Tibial nerve (tissue), 4 donors: ENCODE data around the gene COMT. TPM values are rescaled to one million over a fixed set of nuclear protein-coding genes. Genes with fewer than 3 reads are reported as not detected.

ENCODE experiments used
- DNase-seq, 2 donors: peaks; one replicate each; pipeline ENCODE4 v3.0.0-alpha.2; 2019; ENCODE audit warnings: low spot score in 2 of 2
- H3K27ac ChIP-seq, 4 donors: fragments of 200-600 bp; sonication (generic) in 3 of 4; one replicate each; pipeline ENCODE4 v1.5.1; 2017 to 2019; ENCODE audit warnings: mild to moderate bottlenecking in 1 of 4
- H3K27me3 ChIP-seq, 2 donors: fragments of 200-600 bp; sonication (generic) in 1 of 2; one replicate each; pipeline versions ENCODE4 v1.5.1 to v1.6.0; 2017 to 2019
- H3K36me3 ChIP-seq, 3 donors: fragments of 200-600 bp; sonication (generic); one replicate each; pipeline ENCODE4 v1.5.1; 2018 to 2019
- H3K4me1 ChIP-seq, 4 donors: fragments of 200-600 bp; sonication (generic) in 3 of 4; one replicate each; pipeline ENCODE4 v1.5.1; 2017 to 2019
- H3K4me3 ChIP-seq, 4 donors: fragments of 200-600 bp; sonication (generic) in 3 of 4; one replicate each; pipeline ENCODE4 v1.5.1; 2017 to 2019; ENCODE audit warnings: mild to moderate bottlenecking in 1 of 4, moderate library complexity in 1 of 4
- H3K9me3 ChIP-seq, 4 donors: fragments of 200-600 bp; sonication (generic) in 3 of 4; one replicate each; pipeline ENCODE4 v1.5.1; 2017 to 2019
- EP300 ChIP-seq, 2 donors: sonication (generic); formaldehyde crosslinking; IDR thresholded peaks; one replicate each; pipeline ENCODE4 v1.6.1; 2017; ENCODE audit warnings: antibody characterized with exemption in 2 of 2, mild to moderate bottlenecking in 1 of 2
- POLR2A ChIP-seq, 2 donors: fragments of 450-650 bp; IDR thresholded peaks; one replicate each; pipeline ENCODE4 v1.6.1; 2017; ENCODE audit warnings: antibody characterized with exemption in 2 of 2, mild to moderate bottlenecking in 2 of 2, moderate library complexity in 2 of 2
- WGBS, 2 donors: methylation state at CpG; one replicate each; pipeline ENCODE4 v1.1.5; 2018; 5-methylcytosine and 5-hydroxymethylcytosine counted together
- total RNA-seq, 4 donors: library from RNA; depleted of rRNA; stranded (reverse); fragments of >200 nt; gene quantifications; one replicate each; pipeline ENCODE4 v1.1.0, GENCODE V29; 2016
- TF ChIP-seq, protein P1 (sequence below), 5 experiments: fragments of 200-600 bp in 3 of 5; fragments of 450-650 bp in 2 of 5; sonication (generic) in 3 of 5; IDR thresholded peaks; one replicate each; pipeline ENCODE4 v1.5.1; 2016 to 2019; ENCODE audit warnings: antibody characterized with exemption in 5 of 5, mild to moderate bottlenecking in 3 of 5, moderate library complexity in 2 of 5

COMT gene
- total RNA-seq, 4 donors from 2014 or later: 212 to 306 (median 240) TPM

DNA sequence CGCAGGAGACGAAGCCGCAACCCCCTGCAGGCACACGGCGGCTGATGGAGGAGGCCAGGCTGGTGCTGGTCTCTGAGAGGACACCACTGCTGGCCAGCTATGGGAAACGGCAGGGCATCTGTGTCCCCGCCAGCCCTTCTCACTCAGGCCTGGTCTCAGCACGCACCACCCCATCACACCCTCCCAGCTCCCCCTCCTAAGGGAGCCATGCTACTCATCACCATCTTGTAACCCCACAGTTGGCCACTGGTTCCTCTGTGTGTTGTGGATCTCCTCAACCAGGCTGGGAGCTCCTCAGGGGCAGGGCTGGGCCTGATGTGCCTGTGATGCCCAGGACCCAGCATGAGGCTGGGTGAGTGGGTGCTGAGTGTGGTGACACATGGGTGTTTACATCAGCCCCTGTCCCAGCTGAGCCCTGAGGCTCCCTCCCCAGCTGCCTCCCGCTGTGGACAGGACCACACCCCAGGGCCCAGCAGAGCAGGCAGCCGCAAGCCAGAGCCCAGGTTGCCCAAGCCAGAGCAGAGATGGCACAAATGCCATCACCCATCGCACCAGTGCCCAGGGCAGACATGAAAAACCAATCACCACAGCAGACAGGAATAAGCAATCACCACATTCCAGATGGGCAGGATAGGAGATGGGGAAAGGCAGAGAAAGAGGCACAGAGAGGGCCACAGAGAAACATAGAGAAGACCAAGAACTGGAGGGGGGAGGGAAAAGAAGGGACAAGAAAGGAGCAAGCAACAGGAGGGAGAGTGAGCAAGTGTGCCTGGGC lies 66.8 kb downstream of the COMT start:
- Histone ChIP-seq H3K36me3 (no peaks in the 10 kb centered on the region), H3K9me3 (peaks cover 0 to 10% (median 5%) of the 10 kb centered on the region in 4 donors), H3K4me3 (no peak overlapping the region), H3K27me3 (no peaks in the 10 kb centered on the region), H3K27ac (peak overlapping the region in 3 of 4 donors; percentile 38 to 82 (median 81)), H3K4me1 (peaks cover 0 to 30% (median 6%) of the 10 kb centered on the region in 4 donors)
- TF ChIP-seq, protein P1, sequence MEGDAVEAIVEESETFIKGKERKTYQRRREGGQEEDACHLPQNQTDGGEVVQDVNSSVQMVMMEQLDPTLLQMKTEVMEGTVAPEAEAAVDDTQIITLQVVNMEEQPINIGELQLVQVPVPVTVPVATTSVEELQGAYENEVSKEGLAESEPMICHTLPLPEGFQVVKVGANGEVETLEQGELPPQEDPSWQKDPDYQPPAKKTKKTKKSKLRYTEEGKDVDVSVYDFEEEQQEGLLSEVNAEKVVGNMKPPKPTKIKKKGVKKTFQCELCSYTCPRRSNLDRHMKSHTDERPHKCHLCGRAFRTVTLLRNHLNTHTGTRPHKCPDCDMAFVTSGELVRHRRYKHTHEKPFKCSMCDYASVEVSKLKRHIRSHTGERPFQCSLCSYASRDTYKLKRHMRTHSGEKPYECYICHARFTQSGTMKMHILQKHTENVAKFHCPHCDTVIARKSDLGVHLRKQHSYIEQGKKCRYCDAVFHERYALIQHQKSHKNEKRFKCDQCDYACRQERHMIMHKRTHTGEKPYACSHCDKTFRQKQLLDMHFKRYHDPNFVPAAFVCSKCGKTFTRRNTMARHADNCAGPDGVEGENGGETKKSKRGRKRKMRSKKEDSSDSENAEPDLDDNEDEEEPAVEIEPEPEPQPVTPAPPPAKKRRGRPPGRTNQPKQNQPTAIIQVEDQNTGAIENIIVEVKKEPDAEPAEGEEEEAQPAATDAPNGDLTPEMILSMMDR (IDR thresholded peaks at IDR 0.05): no peak
- TF ChIP-seq EP300 (IDR thresholded peaks at IDR 0.05) (no peak), POLR2A (IDR thresholded peaks at IDR 0.05) (no peak)
- no peak for DNase-seq
- 75 to 79% methylated on average over 9 to 11 of the region's 11 CpGs for WGBS, 2 donors

DNA sequence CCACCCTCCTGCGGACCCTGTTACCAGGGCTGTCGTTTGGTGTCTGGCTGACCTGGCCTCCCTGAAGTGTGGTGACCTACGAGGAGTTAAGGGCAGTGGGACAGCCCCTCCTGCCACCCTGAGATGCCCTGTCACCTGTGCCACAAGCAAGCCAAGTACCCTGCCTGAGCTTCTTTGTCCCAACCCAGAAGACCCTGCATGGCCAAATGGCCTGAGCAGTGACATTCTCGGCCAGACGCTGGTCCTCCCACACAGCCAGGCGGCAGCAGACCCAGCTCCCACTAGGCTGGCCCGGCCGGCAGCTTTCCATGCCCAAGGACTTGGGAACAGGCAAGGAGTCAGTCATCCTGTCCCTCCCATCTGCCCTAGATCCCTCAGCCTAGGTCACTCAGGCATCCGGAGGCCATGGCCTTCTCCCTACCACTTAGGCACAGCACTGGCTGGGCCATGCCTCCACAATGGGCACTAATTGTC lies 67.5 kb downstream of the COMT start:
- Histone ChIP-seq H3K36me3 (no peaks in the 10 kb centered on the region), H3K27me3 (no peaks in the 10 kb centered on the region), H3K4me3 (no peak overlapping the region), H3K9me3 (peaks cover 0 to 7% (median 2%) of the 10 kb centered on the region in 4 donors), H3K4me1 (peaks cover 0 to 35% (median 8%) of the 10 kb centered on the region in 4 donors), H3K27ac (peak overlapping the region in 3 of 4 donors; percentile 38 to 82 (median 81))
- TF ChIP-seq, protein P1 (IDR thresholded peaks at IDR 0.05): no peak
- TF ChIP-seq POLR2A (IDR thresholded peaks at IDR 0.05) (no peak), EP300 (IDR thresholded peaks at IDR 0.05) (no peak)
- no peak for DNase-seq
- 56 to 82% methylated on average over 8 to 9 of the region's 9 CpGs for WGBS, 2 donors

DNA sequence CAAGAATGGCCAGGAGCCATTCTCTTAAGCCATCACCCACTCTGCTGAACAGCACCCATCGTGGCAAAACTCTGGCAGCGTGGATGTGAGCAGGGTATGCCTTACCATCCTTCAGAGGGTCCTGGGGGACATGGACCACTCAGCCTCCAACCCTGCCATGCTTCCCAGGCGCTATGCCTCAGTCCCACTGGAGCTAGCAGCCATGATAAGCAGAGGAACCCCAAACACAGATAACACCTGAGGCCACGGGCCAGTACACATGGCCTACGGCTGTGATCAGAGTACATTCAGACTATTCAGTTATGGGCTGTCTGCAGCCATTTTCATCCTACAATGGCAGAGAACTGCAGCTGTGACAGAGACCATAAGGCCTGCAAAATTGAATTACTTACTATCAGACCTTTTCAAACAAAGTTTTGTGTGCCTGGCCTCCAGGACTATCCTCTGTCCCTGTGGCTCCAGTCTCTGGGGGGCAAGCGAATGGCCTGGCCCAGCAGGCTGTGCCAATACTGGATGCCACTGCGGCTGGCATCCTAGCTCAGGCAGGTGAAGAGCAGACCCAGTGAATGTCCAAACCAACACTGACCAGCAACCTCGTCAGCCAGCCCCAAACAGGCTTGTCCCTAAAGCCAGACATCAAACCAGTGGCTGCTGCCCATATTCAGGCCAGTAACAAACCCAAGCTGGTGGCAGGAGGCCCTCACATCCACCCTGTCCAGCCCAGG lies 68.2 kb downstream of the COMT start:
- H3K36me3 ChIP-seq: no peaks in the 10 kb centered on the region
- no peak for TF ChIP-seq EP300 (IDR thresholded peaks at IDR 0.05)
- TF ChIP-seq, protein P1 (IDR thresholded peaks at IDR 0.05): no peak
- no peak for TF ChIP-seq POLR2A (IDR thresholded peaks at IDR 0.05)
- DNase-seq: no peak
- no peaks in the 10 kb centered on the region for H3K9me3 ChIP-seq
- peaks cover 0 to 41% (median 8%) of the 10 kb centered on the region in 4 donors for H3K4me1 ChIP-seq
- WGBS, 2 donors: 89 to 92% methylated on average over 8 of the region's 8 CpGs
- H3K4me3 ChIP-seq: no peak overlapping the region
- H3K27me3 ChIP-seq: no peaks in the 10 kb centered on the region
- H3K27ac ChIP-seq: peak overlapping the region in 3 of 4 donors; percentile 18 to 82 (median 81)

DNA sequence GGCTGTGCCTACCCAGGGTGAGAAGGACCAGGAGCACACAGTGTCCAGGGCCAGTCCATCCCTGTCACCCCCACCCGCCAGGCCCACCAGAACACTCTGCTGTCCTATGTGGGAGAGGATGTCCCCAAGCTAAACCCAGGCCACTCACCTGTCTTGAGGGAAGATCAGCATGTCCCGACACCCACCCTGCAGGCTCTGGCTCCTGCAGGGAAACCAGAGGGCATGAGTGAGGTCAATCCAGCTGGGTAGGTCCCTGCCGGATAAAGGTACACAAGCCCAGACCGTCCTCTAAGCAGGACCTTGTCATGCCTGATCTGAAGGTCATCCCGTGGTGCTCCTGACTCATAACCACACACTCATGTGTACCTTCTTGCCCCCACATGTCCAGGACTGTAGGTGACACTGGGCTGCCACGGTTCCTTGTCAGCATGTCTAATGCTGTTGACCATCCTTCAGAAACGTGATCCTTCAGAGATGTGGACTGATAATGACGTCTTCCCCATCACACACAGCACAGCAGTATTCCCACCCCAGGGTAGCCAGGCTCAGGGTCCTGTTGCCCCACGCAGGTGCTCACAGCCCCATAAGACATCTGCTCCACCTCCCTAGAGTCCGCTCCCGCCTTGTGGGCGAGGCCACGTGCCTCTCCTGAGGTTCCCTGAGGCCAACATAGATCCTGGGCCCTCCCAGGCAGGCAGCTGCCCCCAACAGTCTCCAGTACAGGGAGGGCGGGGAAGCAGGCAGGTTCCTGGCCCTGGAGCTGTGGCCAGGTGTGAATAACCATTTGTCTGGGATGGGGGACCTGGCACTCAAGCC lies 68.9 kb downstream of the COMT start:
- Histone ChIP-seq H3K27me3 (no peaks in the 10 kb centered on the region), H3K4me3 (no peak overlapping the region), H3K36me3 (no peaks in the 10 kb centered on the region), H3K9me3 (no peaks in the 10 kb centered on the region), H3K4me1 (peaks cover 0 to 49% (median 8%) of the 10 kb centered on the region in 4 donors), H3K27ac (peak overlapping the region in 3 of 4 donors; percentile 15 to 81 (median 23))
- no peak for DNase-seq
- 78 to 86% methylated on average over 12 to 13 of the region's 14 CpGs for WGBS, 2 donors
- TF ChIP-seq EP300 (IDR thresholded peaks at IDR 0.05): no peak
- no peak for TF ChIP-seq POLR2A (IDR thresholded peaks at IDR 0.05)
- TF ChIP-seq, protein P1 (IDR thresholded peaks at IDR 0.05): no peak
